ENCODE results near the gene TLR10.
"Not testable (repeated sequence)": the region's sequence is repeated elsewhere in the genome, so short reads cannot be mapped to it uniquely, and the experiment has no call there.

The TLR10 gene, protein sequence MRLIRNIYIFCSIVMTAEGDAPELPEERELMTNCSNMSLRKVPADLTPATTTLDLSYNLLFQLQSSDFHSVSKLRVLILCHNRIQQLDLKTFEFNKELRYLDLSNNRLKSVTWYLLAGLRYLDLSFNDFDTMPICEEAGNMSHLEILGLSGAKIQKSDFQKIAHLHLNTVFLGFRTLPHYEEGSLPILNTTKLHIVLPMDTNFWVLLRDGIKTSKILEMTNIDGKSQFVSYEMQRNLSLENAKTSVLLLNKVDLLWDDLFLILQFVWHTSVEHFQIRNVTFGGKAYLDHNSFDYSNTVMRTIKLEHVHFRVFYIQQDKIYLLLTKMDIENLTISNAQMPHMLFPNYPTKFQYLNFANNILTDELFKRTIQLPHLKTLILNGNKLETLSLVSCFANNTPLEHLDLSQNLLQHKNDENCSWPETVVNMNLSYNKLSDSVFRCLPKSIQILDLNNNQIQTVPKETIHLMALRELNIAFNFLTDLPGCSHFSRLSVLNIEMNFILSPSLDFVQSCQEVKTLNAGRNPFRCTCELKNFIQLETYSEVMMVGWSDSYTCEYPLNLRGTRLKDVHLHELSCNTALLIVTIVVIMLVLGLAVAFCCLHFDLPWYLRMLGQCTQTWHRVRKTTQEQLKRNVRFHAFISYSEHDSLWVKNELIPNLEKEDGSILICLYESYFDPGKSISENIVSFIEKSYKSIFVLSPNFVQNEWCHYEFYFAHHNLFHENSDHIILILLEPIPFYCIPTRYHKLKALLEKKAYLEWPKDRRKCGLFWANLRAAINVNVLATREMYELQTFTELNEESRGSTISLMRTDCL

DNA sequence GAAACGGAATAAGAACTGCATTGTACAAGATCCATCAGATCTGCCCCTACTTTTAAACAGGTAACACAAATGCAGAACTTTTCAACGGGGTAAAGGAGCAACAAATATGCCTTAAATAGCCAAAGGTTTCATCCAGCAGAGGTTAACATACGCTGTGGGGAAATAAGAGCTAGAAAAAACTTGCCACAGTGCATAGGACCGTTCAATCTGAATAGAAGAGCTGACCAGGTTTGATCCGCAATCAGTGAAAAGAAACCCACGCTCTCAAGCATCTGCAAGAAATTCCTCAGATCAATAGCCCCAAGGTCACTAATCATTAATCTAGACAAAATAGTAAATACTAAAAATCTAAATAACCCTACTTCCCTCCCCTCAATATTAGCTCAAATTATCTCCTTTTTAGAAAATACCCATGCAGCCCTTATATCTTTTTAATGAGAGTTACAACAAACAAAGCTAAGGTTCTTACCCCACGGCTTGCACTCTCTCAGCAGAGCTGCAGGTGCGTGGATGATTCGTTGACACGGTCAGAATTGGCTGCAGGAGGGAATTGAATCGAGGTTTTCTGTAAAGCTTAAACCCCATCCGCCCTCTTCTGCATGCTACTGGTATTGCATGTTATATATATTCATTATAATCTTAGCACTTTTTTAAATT, at the start of gene TLR10:
TSS of gene TLR10 (minus strand) at position 539 of the 657 bp plus-strand sequence. CDS start 7,400 bp downstream, outside the sequence.
- peak; percentile 73 for DNase-seq

DNA sequence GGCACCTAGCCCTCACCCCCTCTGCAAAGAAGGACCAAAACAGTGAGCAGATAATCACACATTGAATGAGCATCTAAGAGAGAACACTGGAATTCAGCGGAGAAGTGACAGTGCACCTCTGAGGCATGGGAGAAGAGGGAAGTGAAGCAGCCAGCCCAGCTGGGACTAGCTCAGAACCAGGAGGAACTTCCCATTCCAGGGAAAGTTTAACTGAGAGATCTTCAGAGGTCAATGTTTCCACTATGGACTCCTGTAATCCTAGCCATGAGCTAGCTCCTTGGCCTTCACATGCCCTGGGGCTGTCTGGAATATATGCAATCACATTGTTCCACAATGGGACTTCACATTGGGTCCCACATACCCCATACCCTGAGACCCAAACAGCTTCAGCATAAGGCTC, 49.4 kb upstream of the TLR10 start:
- no peak for DNase-seq

DNA sequence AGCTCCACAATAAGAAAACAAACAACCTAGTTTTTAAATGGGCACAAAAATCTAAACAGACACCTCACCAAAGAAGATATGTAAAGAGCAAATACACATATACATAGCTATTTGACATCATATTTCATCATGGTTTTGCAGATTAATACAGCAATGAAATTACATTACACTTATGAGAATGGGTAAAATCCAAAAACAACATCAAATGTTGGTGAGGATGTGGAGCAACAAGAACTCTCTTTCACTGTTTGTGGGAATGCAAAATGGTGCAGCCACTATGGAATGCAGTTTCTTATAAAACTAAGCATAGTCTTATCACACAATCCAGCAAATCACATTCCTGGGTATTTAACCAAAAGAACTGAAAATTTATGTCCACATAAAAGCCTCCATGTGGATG, 48.9 kb upstream of the TLR10 start:
- no peak for DNase-seq

GRCh38 chr4:38829237-38829636, 46.4 kb upstream of the TLR10 start:
- DNase-seq: no peak

DNA sequence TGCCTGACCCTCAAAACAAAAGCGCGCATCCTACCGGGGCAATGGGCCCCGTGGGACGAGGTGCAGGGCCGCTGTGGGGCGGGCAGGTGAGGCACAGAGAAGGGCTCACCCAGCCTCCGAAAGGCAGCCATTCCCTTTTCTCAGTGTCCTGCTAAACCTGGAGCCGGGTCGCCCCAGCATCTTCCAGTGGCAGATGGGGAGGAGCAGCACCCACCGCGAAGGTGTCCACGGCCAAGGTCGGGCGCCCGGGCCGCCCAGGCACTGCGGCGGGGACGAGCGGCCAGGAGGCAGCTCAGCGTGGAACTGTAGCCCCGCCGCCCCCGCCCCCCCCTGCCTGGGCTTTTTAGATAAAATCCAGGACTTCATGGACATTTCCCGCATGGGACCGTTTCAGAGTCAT, 41.0 kb upstream of the TLR10 start:
- no peak for DNase-seq

DNA sequence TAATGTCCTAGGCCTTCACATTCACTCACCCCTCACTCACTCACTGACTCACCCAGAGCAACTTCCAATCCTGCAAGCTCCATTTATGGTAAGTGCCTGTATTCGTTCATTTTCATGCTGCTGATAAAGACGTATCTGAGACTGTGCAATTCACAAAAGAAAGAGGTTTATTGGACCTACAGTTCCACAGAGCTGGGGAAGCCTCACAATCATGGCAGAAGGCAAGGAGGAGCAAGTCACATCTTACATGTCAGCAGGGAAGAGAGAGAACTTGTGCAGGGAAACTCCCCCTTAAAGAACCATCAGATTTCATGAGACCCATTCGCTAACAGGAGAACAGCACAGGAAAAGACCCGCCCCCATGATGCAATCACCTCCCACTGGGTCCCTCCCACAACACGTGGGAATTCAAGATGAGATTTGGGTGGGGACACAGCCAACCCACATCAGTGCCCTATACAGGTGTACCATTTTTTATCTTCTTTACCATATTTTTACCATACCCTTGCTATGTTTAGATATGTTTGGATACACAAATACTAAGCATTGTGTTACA, 40.0 kb upstream of the TLR10 start:
- DNase-seq: no peak

- DNase-seq: no peak
Observed at GRCh38 chr4:38821739-38822138, 38.9 kb upstream of the TLR10 start.

DNA sequence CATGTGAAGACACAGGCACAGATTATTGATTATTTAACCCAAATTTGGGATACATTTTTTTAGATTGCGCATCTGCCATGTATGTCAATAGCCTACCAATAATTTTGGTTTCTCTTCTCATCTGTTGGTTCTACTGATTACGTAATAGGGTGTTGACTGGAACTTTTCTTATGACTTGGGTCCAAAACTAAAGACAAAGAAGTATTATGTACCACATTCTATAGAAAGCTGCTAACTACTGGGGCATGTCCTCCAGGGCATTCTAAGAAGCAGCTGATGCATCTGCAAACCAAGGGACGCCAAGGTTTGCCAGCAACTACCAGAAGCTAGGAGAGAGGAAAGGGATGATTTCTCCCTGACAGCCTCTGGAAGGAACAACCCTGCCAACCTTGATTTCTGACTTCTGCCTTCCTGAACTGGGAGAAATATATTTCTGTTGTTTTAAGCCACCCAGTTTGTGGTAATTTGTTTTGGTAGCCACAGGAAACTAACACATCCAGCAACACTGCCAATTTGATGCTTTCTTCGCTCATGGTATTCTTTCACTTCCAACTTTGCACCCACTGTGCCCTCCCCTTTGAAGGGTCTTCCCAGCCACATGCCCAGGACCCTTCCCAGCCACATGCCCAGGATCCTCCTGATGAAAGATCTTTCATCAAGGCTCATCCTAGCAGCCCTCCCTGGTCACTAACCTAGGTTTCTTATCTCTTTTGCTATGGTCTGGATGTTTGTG, 37.7 kb upstream of the TLR10 start:
- DNase-seq: no peak

DNA sequence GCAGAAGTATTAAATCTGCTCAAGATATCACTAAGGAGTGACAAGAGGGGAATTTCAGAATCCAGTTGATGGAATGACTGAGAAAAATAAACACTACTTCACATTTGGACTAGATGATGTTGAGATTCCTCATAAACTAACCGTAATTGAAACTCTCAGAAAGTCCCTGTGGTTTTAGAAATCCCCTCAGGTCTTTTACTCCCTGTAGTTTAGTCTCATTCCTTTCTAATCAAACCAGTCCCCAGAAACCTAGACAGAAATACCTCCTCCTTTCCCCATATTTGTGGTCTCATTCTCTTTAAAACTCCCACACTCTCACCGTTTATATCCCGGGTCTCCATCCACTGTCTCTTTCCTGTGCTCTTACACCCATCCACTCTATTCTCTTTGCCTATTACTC, 36.8 kb upstream of the TLR10 start:
- no peak for DNase-seq

DNA sequence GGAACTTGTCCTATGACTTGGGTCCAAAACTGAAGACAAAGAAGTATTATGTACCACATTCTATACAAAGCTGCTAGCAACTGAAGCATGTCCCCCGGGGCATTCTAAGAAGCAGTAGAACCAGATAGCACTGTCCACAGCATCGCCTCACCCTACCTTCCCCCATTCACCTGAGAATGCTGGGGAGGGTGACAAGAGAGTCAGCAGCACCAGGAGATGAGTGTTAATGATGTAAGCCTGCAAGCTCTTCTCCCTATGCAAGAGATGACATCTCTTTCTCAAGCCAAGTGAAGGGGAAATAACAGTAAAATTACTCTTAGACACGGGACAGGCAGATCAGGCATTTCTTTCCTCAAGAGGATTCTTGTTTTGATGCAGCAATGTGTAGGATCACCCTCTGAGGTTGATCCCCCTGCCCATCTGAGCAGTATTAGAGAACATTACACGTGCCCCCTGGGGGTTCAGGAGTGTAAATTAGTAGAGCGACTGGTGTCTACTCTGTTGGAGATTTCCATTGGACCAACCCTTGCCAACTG, 35.7 kb upstream of the TLR10 start:
- DNase-seq: no peak

- DNase-seq: no peak
Observed at GRCh38 chr4:38815885-38816782, 33.3 kb upstream of the TLR10 start.

- no peak for DNase-seq
Observed at GRCh38 chr4:38814386-38814785, 31.6 kb upstream of the TLR10 start.

GRCh38 chr4:38811297-38811696, 28.5 kb upstream of the TLR10 start:
- DNase-seq: no peak

DNA sequence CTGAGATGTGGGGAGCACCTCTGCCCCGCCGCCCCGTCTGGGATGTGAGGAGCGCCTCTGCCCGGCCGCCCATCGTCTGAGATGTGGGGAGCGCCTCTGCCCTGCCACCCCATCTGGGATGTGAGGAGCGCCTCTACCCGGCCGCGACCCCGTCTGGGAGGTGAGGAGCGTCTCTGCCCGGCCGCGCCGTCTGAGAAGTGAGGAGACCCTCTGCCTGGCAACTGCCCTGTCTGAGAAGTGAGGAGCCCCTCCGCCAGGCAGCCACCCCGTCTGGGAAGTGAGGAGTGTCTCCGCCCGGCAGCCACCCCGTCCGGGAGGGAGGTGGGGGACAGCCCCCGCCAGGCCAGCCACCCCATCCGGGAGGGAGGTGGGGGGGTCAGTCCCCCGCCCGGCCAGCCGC, 24.7 kb upstream of the TLR10 start:
- DNase-seq: not testable (repeated sequence)

DNA sequence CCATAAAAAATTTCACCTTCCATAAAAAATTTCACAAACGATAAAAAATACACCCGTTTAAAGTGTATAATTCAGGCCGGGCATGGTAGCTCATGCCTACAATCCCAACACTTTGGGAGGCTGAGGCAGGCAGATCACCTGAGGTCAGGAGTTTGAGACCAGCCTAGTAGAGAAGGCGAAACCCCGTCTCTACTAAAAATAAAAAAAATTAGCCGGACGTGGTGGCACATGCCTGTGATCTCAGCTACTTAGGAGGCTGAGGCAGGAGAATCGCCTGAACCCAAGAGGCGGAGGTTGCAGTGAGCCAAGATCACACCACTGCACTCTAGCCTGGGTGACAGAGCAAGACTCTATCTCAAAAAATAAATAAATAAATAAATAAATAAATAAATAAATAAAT, 23.5 kb upstream of the TLR10 start:
- DNase-seq: not testable (repeated sequence)

GRCh38 chr4:38805530-38806145, 22.8 kb upstream of the TLR10 start:
- peak; percentile 52 for DNase-seq

- peak; percentile 54 for DNase-seq
Observed at GRCh38 chr4:38804654-38805295, 22.0 kb upstream of the TLR10 start, which contains the start of gene TLR1. Gene TLR1, minus strand, starts transcription at chr4:38804791. Its CDS starts 5,960 bp downstream, at chr4:38798831.

DNA sequence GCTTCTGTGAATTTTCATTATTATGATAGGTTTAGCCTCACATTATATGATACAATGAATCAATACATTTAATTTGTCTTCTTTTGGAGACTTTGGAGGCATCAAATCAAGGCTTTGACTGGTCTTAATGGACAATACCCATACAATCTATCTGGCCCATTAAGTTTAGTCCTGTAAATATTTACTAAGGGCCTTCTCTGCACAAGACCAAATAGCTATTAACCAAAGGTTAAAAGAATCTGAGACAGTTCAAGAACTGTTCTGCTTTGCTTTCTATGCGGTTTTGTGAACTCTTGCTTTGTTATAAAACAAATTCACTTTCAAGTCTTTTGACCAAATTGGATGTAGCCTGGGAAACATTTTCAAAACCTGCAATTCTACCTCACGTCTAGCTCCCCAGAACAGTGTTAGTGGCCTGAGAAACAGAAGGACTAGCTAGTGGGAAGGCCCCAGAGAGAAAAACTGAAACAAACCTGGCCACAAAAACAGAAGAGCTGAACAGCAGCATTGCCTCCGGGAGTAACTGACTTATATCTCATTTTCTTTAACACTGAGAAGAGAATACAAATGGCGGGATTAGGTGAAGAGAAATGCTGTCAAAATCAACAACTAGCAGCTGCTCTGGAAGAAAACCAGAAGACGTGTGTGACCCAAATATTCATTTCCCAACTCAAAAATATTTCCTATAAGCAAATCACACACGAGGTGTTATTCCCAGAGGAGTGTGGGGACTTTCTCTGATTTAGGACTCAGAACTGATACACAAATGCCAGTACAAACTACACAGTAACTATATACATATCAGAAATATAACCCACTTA, 21.3 kb upstream of the TLR10 start:
- DNase-seq: no peak
